Putamen (tissue), 1 donor: ENCODE measurements around the gene CSN1S1.

ENCODE experiments used
- DNase-seq: peaks from one replicate; pipeline ENCODE4 v3.0.0-alpha.2; 2016; ENCODE audit warnings: low spot score

Gene CSN1S1

DNA sequence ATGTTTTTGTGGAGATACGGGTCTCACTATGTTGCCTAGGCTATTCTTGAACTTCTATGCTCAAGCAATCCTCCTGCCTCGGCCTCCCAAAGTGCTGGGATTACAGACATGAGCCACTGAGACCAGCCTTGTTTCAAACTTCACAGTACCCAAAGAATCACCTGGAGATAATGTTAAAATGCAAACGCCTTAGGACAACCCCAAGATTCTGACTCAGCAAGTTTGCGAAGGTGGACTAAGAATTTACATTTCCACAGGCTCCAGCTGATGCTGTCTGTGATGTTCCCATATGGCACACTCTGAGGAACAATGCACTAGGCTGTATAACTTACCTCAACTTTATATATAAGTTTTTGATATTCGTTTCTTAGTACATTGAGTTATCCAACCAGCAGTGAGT, 63.9 kb downstream of the CSN1S1 start:
- DNase-seq: no peak

DNA sequence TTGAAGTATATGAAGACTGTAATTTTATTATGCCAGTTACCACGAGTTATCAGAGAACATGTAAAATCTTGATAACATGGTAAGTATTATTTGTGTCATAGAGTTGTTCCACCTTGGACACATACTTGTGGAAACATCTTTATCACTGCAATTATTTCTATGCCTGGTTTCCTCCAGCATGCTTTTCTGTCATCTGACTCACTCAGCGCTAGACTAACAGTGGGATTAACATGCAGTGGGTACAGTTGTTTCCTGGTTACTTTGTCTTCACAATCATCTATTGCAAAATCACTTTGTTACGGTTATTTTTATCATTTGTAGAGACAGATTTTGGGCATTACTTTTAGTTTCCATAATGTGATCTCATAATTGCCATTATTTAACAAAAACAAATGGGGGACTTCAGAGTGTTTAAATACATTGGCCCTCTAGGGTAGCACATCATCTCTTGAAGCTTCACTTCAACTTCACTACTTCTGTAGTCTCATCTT, 64.7 kb downstream of the CSN1S1 start, which contains the start of gene STATH:
Gene STATH (plus strand): TSS at position 441 of the 491 bp plus-strand sequence. CDS start 2,472 bp downstream, outside the sequence.
- DNase-seq: no peak
